OCI-LY7 (cell line): ENCODE data around the gene NUP188. TPM values are rescaled to one million over a fixed set of nuclear protein-coding genes. Genes with fewer than 3 reads are reported as not detected.

Experiments used
- BruUV-seq: library from RNA; stranded (reverse); fragments of 400-500 nt; replicated peaks from 2 replicates; lab custom pipeline; 2021; lab: Mats Ljungman, UMichigan
- CTCF ChIA-PET: fragments of 300-600 bp; sonication (Branson Sonifier 250); formaldehyde crosslinking; loops from one replicate; lab custom pipeline; 2022; ENCODE audit warnings: antibody characterized with exemption; ENCODE audit not compliant: unreplicated experiment; lab: Charles Lee
- POLR2A ChIA-PET: fragments of 300-600 bp; sonication (Branson Sonifier 250); formaldehyde crosslinking; loops from one replicate; lab custom pipeline; 2022; ENCODE audit warnings: antibody characterized with exemption; lab: Charles Lee
- DNase-seq: peaks from one replicate; pipeline ENCODE4 v3.0.0-alpha.2; 2015; ENCODE audit warnings: low spot score
- H2AFZ ChIP-seq: fragments of 200-600 bp; sonication (generic), shearing (Covaris generic); 2 replicates; pipeline ENCODE4 v1.6.1; 2014; ENCODE audit warnings: mild to moderate bottlenecking, antibody characterized with exemption, low read length, moderate library complexity
- H3K27ac ChIP-seq: fragments of 200-600 bp; sonication (generic); 2 replicates; pipeline ENCODE4 v1.5.1; 2014; ENCODE audit warnings: mixed run types, low read depth, mild to moderate bottlenecking, moderate library complexity, low read length, inconsistent platforms; ENCODE audit not compliant: poor library complexity, severe bottlenecking
- H3K36me3 ChIP-seq: fragments of 200-600 bp; sonication (generic); 2 replicates; pipeline ENCODE4 v1.6.1; 2014; ENCODE audit warnings: mild to moderate bottlenecking, antibody characterized with exemption, low read length, moderate library complexity, mixed read lengths; ENCODE audit not compliant: insufficient read depth
- H3K4me1 ChIP-seq: fragments of 200-600 bp; sonication (generic); 2 replicates; pipeline ENCODE4 v1.5.1; 2014; ENCODE audit warnings: mild to moderate bottlenecking, low read length; ENCODE audit not compliant: insufficient read depth, poor library complexity, severe bottlenecking
- H3K4me2 ChIP-seq: fragments of 200-600 bp; sonication (generic); 2 replicates; pipeline ENCODE4 v1.6.1; 2014; ENCODE audit warnings: mild to moderate bottlenecking, low read length
- H3K4me3 ChIP-seq: fragments of 200-600 bp; sonication (generic); 2 replicates; pipeline ENCODE4 v1.5.1; 2014; ENCODE audit warnings: mild to moderate bottlenecking, low read depth, low read length; ENCODE audit not compliant: poor library complexity, severe bottlenecking
- H3K79me2 ChIP-seq: fragments of 200-600 bp; sonication (generic); 2 replicates; pipeline ENCODE4 v1.6.1; 2016; ENCODE audit warnings: low read depth, mild to moderate bottlenecking, low read length, moderate library complexity, mixed read lengths; ENCODE audit not compliant: insufficient read depth
- H3K9me2 ChIP-seq: fragments of 200-600 bp; sonication (generic); 2 replicates; pipeline ENCODE4 v1.6.1; 2016; ENCODE audit warnings: mild to moderate bottlenecking, low read length, mixed read lengths; ENCODE audit not compliant: insufficient read depth
- H3K9me3 ChIP-seq: fragments of 200-600 bp; sonication (generic); 2 replicates; pipeline ENCODE4 v1.6.1; 2014; ENCODE audit warnings: mild to moderate bottlenecking, mixed run types, low read length, mixed read lengths
- H4K20me1 ChIP-seq: fragments of 200-600 bp; sonication (generic); 2 replicates; pipeline ENCODE4 v1.6.1; 2014; ENCODE audit warnings: mild to moderate bottlenecking, antibody characterized with exemption, low read length, moderate library complexity, mixed read lengths; ENCODE audit not compliant: insufficient read depth
- CTCF ChIP-seq: fragments of 200-600 bp; sonication (generic); conservative IDR thresholded peaks from 2 replicates; pipeline ENCODE4 v1.5.1; 2014; ENCODE audit warnings: mild to moderate bottlenecking, antibody characterized with exemption, low read length, moderate library complexity, mixed read lengths
- EZH2phosphoT487 ChIP-seq: fragments of 200-600 bp; sonication (generic); IDR thresholded peaks from 2 replicates; pipeline ENCODE4 v1.6.1; 2018; ENCODE audit warnings: low read depth, borderline replicate concordance, mild to moderate bottlenecking, mixed run types, antibody characterized with exemption, low read length, moderate library complexity, mixed read lengths
- intact Hi-C: fragments of 100-400 bp; cut with micrococcal nuclease; formaldehyde crosslinking; loops from one replicate; pipeline ENCODE4 v1.10.0; 2022; ENCODE audit not compliant: unreplicated experiment
- total RNA-seq, 2 experiments: library from RNA; depleted of rRNA in 1 of 2; stranded (reverse); fragments of >200 nt in 1 of 2; shearing (Covaris generic) in 1 of 2; gene quantifications; 2 replicates each; pipeline ENCODE4 v1.2.3, GENCODE V29; 2014 to 2022

NUP188 gene
- total RNA-seq, 2 experiments from 2014 or later: 73.6 to 83.8 TPM

- Histone ChIP-seq H4K20me1 (no peaks in the 10 kb centered on the region), H2AFZ (no peak overlapping the region), H3K36me3 (peaks cover 18% of the 10 kb centered on the region; the same call in 1 of the 2 replicates), H3K4me3 (no peak overlapping the region), H3K4me2 (no peak overlapping the region), H3K9me3 (no peaks in the 10 kb centered on the region), H3K4me1 (no peaks in the 10 kb centered on the region), H3K79me2 (no peaks in the 10 kb centered on the region), H3K9me2 (no peaks in the 10 kb centered on the region), H3K27ac (no peak overlapping the region)
- ChIA-PET CTCF (no interaction called here), POLR2A (no interaction called here)
- no peak for DNase-seq
- no TSS peak for BruUV-seq
- no peak for TF ChIP-seq EZH2phosphoT487
- intact Hi-C loops: no loop called here
Observed at GRCh38 chr9:129014124-129014523, 66.6 kb downstream of the NUP188 start.

- Histone ChIP-seq H3K9me2 (no peaks in the 10 kb centered on the region), H4K20me1 (no peaks in the 10 kb centered on the region), H3K9me3 (no peaks in the 10 kb centered on the region), H3K4me1 (no peaks in the 10 kb centered on the region), H3K79me2 (no peaks in the 10 kb centered on the region), H3K27ac (no peak overlapping the region), H3K4me2 (no peak overlapping the region), H2AFZ (no peak overlapping the region), H3K4me3 (no peak overlapping the region), H3K36me3 (peaks cover 14% of the 10 kb centered on the region; the same call in 1 of the 2 replicates)
- no peak for DNase-seq
- CTCF ChIA-PET: no interaction called here
- no TSS peak for BruUV-seq
- POLR2A ChIA-PET: interaction anchor here (1.2 kb wide), 1 partner anchor 14 kb away, joined by 3 read pairs; the partner anchor contains the start of gene SH3GLB2
- intact Hi-C loops: no loop called here
- TF ChIP-seq CTCF: no peak
- TF ChIP-seq EZH2phosphoT487: no peak
Observed at GRCh38 chr9:129014608-129015007, 67.1 kb downstream of the NUP188 start.

DNA sequence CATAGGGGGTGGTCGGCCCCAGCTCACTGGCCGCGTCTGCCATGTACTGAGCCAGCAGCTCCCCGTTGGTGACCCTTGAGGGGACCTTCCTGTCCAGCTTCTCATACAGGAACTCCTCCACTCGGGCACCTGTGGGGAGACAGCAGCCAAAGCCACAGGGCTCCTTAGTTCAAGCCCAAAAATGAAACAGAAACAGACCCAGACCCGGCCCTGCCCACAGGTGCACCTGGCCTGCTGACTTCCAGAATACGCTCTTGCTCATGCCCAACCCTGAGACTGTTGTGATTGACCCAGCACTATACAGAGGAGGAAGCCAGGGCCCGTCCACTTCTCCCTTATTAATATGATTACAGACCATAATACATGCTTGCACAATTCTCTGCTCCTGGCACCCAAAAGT lies 73.6 kb downstream of the NUP188 start:
- Histone ChIP-seq H3K9me3 (no peaks in the 10 kb centered on the region), H4K20me1 (no peaks in the 10 kb centered on the region), H3K4me2 (peak overlapping the region; percentile 32; the same call in 1 of the 2 replicates), H3K4me1 (peaks cover 11% of the 10 kb centered on the region), H3K36me3 (no peaks in the 10 kb centered on the region), H3K79me2 (no peaks in the 10 kb centered on the region), H3K27ac (no peak overlapping the region), H2AFZ (no peak overlapping the region), H3K4me3 (no peak overlapping the region), H3K9me2 (no peaks in the 10 kb centered on the region)
- CTCF ChIA-PET: no interaction called here
- peak; percentile 35 for DNase-seq
- TF ChIP-seq EZH2phosphoT487 (no peak), CTCF (no peak)
- no TSS peak for BruUV-seq
- intact Hi-C loops: no loop called here
- POLR2A ChIA-PET: no interaction called here
